ENCODE data around the gene DRAM1.
"Not testable (repeated sequence)": the region's sequence is repeated elsewhere in the genome, so short reads cannot be mapped to it uniquely, and the experiment has no call there.

The DRAM1 gene

GRCh38 chr12:101867619-101868018 is 9.8 kb upstream of the DRAM1 start:
- DNase-seq; H3K36me3 Mint-ChIP-seq (ENCODE audit: insufficient read depth); H3K4me3 Mint-ChIP-seq; H3K9me3 Mint-ChIP-seq; ATAC-seq (replicated peaks); H3K27ac Mint-ChIP-seq; H3K27me3 Mint-ChIP-seq; H3K4me1 Mint-ChIP-seq (ENCODE audit: low read depth in 2 of 2): not testable (repeated sequence)

- H3K27ac Mint-ChIP-seq, result no peak overlapping the region
- ATAC-seq (replicated peaks) (no peak), DNase-seq (no peak)
- no peaks in the 10 kb centered on the region for H3K27me3 Mint-ChIP-seq
- H3K4me3 Mint-ChIP-seq, result no peak overlapping the region
- H3K36me3 Mint-ChIP-seq (ENCODE audit: insufficient read depth), result peaks cover 10% of the 10 kb centered on the region
- peaks cover 0 to under 1% of the 10 kb centered on the region in 2 donors for H3K4me1 Mint-ChIP-seq (ENCODE audit: low read depth in 2 of 2)
- H3K9me3 Mint-ChIP-seq, result no peaks in the 10 kb centered on the region
Measured at GRCh38 chr12:101870925-101871324, 6.5 kb upstream of the DRAM1 start.

- H3K4me3 Mint-ChIP-seq, result no peak overlapping the region
- peaks cover 10% of the 10 kb centered on the region in 2 donors for H3K4me1 Mint-ChIP-seq (ENCODE audit: low read depth in 2 of 2)
- no peak for DNase-seq
- peak overlapping the region in 1 of 2 donors; percentile 94 for H3K27ac Mint-ChIP-seq
- no peaks in the 10 kb centered on the region for H3K27me3 Mint-ChIP-seq
- H3K36me3 Mint-ChIP-seq (ENCODE audit: insufficient read depth), result peaks cover 25% of the 10 kb centered on the region
- H3K9me3 Mint-ChIP-seq, result no peaks in the 10 kb centered on the region
- no peak for ATAC-seq (replicated peaks)
Measured at GRCh38 chr12:101875162-101875561, 2.2 kb upstream of the DRAM1 start.

- peak overlapping the region; percentile 96 to 97 for H3K4me3 Mint-ChIP-seq
- no peaks in the 10 kb centered on the region for H3K27me3 Mint-ChIP-seq
- ATAC-seq (replicated peaks) (no peak), DNase-seq (no peak)
- peaks cover 10 to 11% of the 10 kb centered on the region in 2 donors for H3K4me1 Mint-ChIP-seq (ENCODE audit: low read depth in 2 of 2)
- peaks cover 25% of the 10 kb centered on the region for H3K36me3 Mint-ChIP-seq (ENCODE audit: insufficient read depth)
- no peaks in the 10 kb centered on the region for H3K9me3 Mint-ChIP-seq
- peak overlapping the region; percentile 91 to 94 for H3K27ac Mint-ChIP-seq
Measured at GRCh38 chr12:101876322-101876860, 989 bp upstream of the DRAM1 start.

- Mint-ChIP-seq H3K27me3 (no peaks in the 10 kb centered on the region), H3K36me3 (ENCODE audit: insufficient read depth) (peaks cover 25% of the 10 kb centered on the region), H3K9me3 (no peaks in the 10 kb centered on the region), H3K27ac (peak overlapping the region; percentile 91 to 94), H3K4me1 (ENCODE audit: low read depth in 2 of 2) (peaks cover 12 to 16% of the 10 kb centered on the region in 2 donors), H3K4me3 (peak overlapping the region; percentile 96 to 97)
- DNase-seq (no peak), ATAC-seq (replicated peaks) (no peak)
Measured at GRCh38 chr12:101877806-101878242, 444 bp downstream of the DRAM1 start.

- DNase-seq, result no peak
Measured at GRCh38 chr12:101878243-101878821, 952 bp downstream of the DRAM1 start.

GRCh38 chr12:101880769-101881168 is 3.4 kb downstream of the DRAM1 start:
- Mint-ChIP-seq H3K27ac (no peak overlapping the region), H3K27me3 (no peaks in the 10 kb centered on the region), H3K9me3 (no peaks in the 10 kb centered on the region), H3K4me3 (no peak overlapping the region), H3K4me1 (ENCODE audit: low read depth in 2 of 2) (peaks cover 12 to 16% of the 10 kb centered on the region in 2 donors), H3K36me3 (ENCODE audit: insufficient read depth) (peaks cover 15% of the 10 kb centered on the region)
- no peak for DNase-seq
- no peak for ATAC-seq (replicated peaks)

More at GRCh38 chr12:101878243-101878821, 952 bp downstream of the DRAM1 start:
- no peak for ATAC-seq (replicated peaks)
- H3K27me3 Mint-ChIP-seq, result no peaks in the 10 kb centered on the region
- no peaks in the 10 kb centered on the region for H3K9me3 Mint-ChIP-seq
- peaks cover 24% of the 10 kb centered on the region for H3K36me3 Mint-ChIP-seq (ENCODE audit: insufficient read depth)
- H3K4me1 Mint-ChIP-seq (ENCODE audit: low read depth in 2 of 2), result peaks cover 12 to 16% of the 10 kb centered on the region in 2 donors
- peak overlapping the region; percentile 91 to 94 for H3K27ac Mint-ChIP-seq
- peak overlapping the region; percentile 96 to 97 for H3K4me3 Mint-ChIP-seq

GRCh38 chr12:101881228-101881627 is 3.8 kb downstream of the DRAM1 start:
- Mint-ChIP-seq H3K4me1 (ENCODE audit: low read depth in 2 of 2) (peaks cover 12 to 16% of the 10 kb centered on the region in 2 donors), H3K27me3 (no peaks in the 10 kb centered on the region), H3K9me3 (no peaks in the 10 kb centered on the region), H3K4me3 (no peak overlapping the region), H3K36me3 (ENCODE audit: insufficient read depth) (peaks cover 15% of the 10 kb centered on the region), H3K27ac (no peak overlapping the region)
- DNase-seq (no peak), ATAC-seq (replicated peaks) (no peak)

GRCh38 chr12:101884174-101884573 is 6.8 kb downstream of the DRAM1 start:
- DNase-seq (no peak), ATAC-seq (replicated peaks) (no peak)
- Mint-ChIP-seq H3K4me3 (no peak overlapping the region), H3K4me1 (ENCODE audit: low read depth in 2 of 2) (peaks cover 3 to 6% of the 10 kb centered on the region in 2 donors), H3K36me3 (ENCODE audit: insufficient read depth) (no peaks in the 10 kb centered on the region), H3K27ac (no peak overlapping the region), H3K9me3 (no peaks in the 10 kb centered on the region), H3K27me3 (no peaks in the 10 kb centered on the region)

- ATAC-seq (replicated peaks); H3K4me1 Mint-ChIP-seq (ENCODE audit: low read depth in 2 of 2); H3K36me3 Mint-ChIP-seq (ENCODE audit: insufficient read depth); H3K27me3 Mint-ChIP-seq; H3K27ac Mint-ChIP-seq; H3K4me3 Mint-ChIP-seq; DNase-seq; H3K9me3 Mint-ChIP-seq: not testable (repeated sequence)
Measured at GRCh38 chr12:101884781-101885340, 7.5 kb downstream of the DRAM1 start.

- no peak for DNase-seq
- no peaks in the 10 kb centered on the region for H3K36me3 Mint-ChIP-seq (ENCODE audit: insufficient read depth)
- H3K9me3 Mint-ChIP-seq, result no peaks in the 10 kb centered on the region
- no peak overlapping the region for H3K4me3 Mint-ChIP-seq
- no peaks in the 10 kb centered on the region for H3K27me3 Mint-ChIP-seq
- H3K4me1 Mint-ChIP-seq (ENCODE audit: low read depth in 2 of 2), result peaks cover 3 to 6% of the 10 kb centered on the region in 2 donors
- no peak overlapping the region for H3K27ac Mint-ChIP-seq
- ATAC-seq (replicated peaks), result no peak
Measured at GRCh38 chr12:101885912-101886561, 8.7 kb downstream of the DRAM1 start.

GRCh38 chr12:101889211-101889752 is 11.9 kb downstream of the DRAM1 start:
- DNase-seq (no peak), ATAC-seq (replicated peaks) (no peak)
- Mint-ChIP-seq H3K4me3 (no peak overlapping the region), H3K4me1 (ENCODE audit: low read depth in 2 of 2) (no peaks in the 10 kb centered on the region), H3K27ac (no peak overlapping the region), H3K36me3 (ENCODE audit: insufficient read depth) (no peaks in the 10 kb centered on the region), H3K27me3 (no peaks in the 10 kb centered on the region), H3K9me3 (no peaks in the 10 kb centered on the region)

GRCh38 chr12:101891462-101891971 is 14.1 kb downstream of the DRAM1 start:
- H3K9me3 Mint-ChIP-seq, result no peaks in the 10 kb centered on the region
- H3K27me3 Mint-ChIP-seq, result no peaks in the 10 kb centered on the region
- no peaks in the 10 kb centered on the region for H3K36me3 Mint-ChIP-seq (ENCODE audit: insufficient read depth)
- H3K4me3 Mint-ChIP-seq, result no peak overlapping the region
- ATAC-seq (replicated peaks), result no peak
- H3K27ac Mint-ChIP-seq, result peak overlapping the region in 1 of 2 donors; percentile 6
- DNase-seq, result no peak
- H3K4me1 Mint-ChIP-seq (ENCODE audit: low read depth in 2 of 2), result no peaks in the 10 kb centered on the region

Data from effector memory CD8-positive, alpha-beta T cell (primary cell).